GM13977 (cell line): Measurements from ENCODE around the gene TPRG1L.

Experiments used
- DNase-seq: peaks from one replicate; pipeline ENCODE4 v3.0.0; 2012; ENCODE audit warnings: low spot score
- CTCF ChIP-seq: IDR thresholded peaks from 2 replicates; pipeline ENCODE4 v1.5.1; 2012; ENCODE audit warnings: mild to moderate bottlenecking, control low read depth; ENCODE audit not compliant: insufficient read depth; ENCODE audit errors: extremely low read depth, missing control alignments
- in situ Hi-C: fragments of 300-500 bp; cut with MboI; formaldehyde crosslinking; loops from one replicate; pipeline ENCODE4 v1.12.0; 2022; ENCODE audit warnings: low sequenced_read_pairs, low pct_unique_long_range_greater_than_20kb, mixed read lengths, inconsistent platforms; ENCODE audit not compliant: unreplicated experiment

TPRG1L gene

GRCh38 chr1:3594706-3595377 is 30.0 kb upstream of the TPRG1L start:
- no peak for TF ChIP-seq CTCF
- in situ Hi-C loops: no loop called here
- no peak for DNase-seq

GRCh38 chr1:3595949-3596348 is 28.9 kb upstream of the TPRG1L start:
- no peak for TF ChIP-seq CTCF
- no peak for DNase-seq
- in situ Hi-C loops: no loop called here

- in situ Hi-C loops: no loop called here
- no peak for TF ChIP-seq CTCF
- peak; percentile 55 for DNase-seq
These were observed 27.9 kb upstream of the TPRG1L start for GRCh38 chr1:3596663-3597598.

GRCh38 chr1:3597599-3597964 is 27.2 kb upstream of the TPRG1L start:
- peak; percentile 64 for DNase-seq
- in situ Hi-C loops: no loop called here
- TF ChIP-seq CTCF: no peak

- no peak for TF ChIP-seq CTCF
- in situ Hi-C loops: no loop called here
- peak; percentile 57 for DNase-seq
These were observed 26.7 kb upstream of the TPRG1L start for GRCh38 chr1:3598051-3598491.

GRCh38 chr1:3598522-3599285 is 26.1 kb upstream of the TPRG1L start:
- no peak for TF ChIP-seq CTCF
- DNase-seq: no peak
- in situ Hi-C loops: no loop called here
